SW 1271 (cell line): ENCODE data around the gene ATMIN.
A peak's percentile ranks its signal among the peaks of the same experiment; 100 is the strongest.

Experiments
- DNase-seq, 2 experiments: peaks; one replicate each; lab custom pipeline; 2025; lab: John Stamatoyannopoulos, UW

Gene ATMIN, protein sequence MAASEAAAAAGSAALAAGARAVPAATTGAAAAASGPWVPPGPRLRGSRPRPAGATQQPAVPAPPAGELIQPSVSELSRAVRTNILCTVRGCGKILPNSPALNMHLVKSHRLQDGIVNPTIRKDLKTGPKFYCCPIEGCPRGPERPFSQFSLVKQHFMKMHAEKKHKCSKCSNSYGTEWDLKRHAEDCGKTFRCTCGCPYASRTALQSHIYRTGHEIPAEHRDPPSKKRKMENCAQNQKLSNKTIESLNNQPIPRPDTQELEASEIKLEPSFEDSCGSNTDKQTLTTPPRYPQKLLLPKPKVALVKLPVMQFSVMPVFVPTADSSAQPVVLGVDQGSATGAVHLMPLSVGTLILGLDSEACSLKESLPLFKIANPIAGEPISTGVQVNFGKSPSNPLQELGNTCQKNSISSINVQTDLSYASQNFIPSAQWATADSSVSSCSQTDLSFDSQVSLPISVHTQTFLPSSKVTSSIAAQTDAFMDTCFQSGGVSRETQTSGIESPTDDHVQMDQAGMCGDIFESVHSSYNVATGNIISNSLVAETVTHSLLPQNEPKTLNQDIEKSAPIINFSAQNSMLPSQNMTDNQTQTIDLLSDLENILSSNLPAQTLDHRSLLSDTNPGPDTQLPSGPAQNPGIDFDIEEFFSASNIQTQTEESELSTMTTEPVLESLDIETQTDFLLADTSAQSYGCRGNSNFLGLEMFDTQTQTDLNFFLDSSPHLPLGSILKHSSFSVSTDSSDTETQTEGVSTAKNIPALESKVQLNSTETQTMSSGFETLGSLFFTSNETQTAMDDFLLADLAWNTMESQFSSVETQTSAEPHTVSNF

DNA sequence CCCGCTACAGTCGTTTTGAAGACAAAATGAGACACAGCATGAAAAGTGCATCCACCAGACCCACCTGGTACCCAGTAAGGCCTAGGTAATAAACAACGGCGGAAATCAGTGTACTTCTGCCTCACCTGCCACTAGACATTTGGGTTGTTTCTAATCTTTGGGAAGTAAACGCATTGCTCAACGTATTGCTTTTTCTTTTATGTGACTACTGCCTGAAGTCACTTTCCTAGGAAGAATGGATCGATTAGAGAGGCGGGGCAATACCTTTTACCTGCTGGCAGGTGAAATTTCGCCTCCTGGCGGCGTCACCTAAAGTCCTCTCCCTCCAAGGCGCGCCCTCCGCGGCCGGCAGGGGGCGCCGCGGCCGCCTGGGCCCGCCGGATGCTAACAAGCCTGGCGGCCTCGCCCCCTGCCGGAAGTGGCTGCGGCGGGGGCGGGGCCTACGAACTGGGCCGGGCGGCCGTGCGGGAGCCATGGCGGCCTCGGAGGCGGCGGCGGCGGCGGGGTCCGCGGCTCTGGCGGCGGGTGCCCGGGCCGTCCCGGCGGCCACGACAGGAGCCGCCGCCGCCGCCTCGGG lies at the start of gene ATMIN:
Gene ATMIN (plus strand): TSS at position 445 of the 577 bp plus-strand sequence. CDS start 29 bp downstream, at position 474.
- DNase-seq, result peak; percentile 18 to 66

DNA sequence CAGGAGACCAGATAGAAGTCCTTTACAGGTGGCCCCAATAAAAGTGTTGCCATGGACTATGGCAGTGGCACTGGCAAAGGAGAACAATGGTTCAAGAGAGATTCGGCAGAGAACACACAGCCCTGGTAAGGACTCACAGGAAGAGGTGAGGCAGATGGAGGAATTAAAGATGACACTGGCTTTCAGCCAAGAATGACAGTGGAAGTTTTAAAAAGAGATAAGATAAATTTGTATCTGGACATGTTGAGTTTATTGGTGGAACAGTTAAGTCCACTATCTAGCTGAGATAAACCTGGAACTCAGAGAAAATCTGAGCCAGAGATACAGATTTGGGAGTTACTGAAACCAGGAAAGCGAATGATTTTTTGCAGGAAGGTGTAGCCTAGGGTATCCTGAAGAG lies 49.1 kb upstream of the ATMIN start:
- no peak for DNase-seq

DNA sequence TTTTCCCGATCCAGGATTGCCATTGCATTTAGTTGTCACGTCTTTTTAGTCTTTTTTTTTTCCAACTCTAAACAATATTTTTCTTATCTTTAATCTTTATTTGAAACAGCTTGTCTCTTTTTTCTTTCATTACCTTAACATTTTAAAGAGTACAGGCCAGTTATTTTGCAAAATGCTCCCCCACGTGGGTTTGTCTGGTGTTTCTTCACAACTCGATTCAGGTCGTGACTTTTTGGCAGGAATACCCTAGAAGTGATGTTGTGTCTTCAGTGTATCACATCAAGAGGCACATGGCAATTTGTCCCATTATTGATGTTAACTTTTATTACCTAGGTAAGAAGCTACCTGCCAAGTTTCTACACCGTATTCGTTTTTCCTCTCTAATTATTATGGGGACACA lies 46.9 kb upstream of the ATMIN start:
- DNase-seq, result no peak

DNA sequence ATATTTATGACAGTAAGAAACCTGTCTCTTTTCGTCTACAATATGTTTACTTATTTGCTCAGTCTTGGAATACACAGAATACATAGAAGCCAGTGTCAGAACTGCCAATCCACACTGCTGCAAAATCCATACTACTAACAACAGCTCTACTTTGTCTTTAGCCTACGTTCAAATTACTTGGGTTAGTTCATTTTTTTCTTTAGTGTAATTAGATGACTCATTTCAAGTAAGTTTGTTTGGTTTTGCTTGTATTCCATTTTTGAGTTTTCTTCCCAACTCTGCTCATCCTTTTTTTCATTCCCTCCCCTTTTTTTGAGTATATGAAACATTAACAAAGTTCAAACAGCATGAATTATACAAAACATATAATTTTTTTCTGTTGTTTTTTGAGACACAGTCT lies 45.8 kb upstream of the ATMIN start:
- no peak for DNase-seq

DNA sequence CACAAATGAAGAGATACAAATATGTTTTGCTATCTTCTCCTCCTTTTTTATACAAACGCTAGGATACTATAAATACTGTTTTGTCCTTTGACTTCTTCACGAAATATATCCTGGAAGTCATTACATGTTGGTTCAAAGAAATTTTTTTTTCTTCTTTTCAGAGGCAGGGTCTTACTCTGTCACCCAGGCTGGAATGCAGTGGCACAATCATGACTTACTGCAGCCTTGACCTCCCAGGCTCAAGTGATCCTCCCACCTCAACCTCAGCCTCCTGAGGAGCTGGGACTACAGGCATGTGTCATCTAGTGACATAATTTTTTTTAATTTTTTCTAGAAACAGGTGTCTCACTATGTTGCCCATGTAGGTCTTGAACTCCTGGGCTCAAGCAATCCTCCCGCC lies 45.1 kb upstream of the ATMIN start:
- no peak for DNase-seq

DNA sequence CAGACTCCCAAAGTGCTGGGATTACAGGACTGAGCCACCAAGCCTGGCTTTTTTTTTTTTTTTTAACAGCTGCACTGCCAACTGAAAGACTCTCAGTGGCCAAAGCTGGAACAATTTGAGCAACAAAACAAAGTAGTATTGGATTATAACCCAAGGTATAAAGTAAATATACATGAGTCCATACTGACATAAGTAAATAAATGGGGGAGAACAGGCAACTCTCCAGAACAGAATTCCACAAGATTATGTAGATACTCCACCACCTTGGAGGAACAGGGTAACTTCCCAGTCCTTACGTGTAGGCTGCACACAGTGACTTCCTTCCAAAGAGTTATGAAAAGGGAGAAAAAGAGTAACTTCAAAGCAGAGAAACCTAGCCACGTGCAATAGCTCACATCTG lies 44.7 kb upstream of the ATMIN start:
- no peak for DNase-seq

DNA sequence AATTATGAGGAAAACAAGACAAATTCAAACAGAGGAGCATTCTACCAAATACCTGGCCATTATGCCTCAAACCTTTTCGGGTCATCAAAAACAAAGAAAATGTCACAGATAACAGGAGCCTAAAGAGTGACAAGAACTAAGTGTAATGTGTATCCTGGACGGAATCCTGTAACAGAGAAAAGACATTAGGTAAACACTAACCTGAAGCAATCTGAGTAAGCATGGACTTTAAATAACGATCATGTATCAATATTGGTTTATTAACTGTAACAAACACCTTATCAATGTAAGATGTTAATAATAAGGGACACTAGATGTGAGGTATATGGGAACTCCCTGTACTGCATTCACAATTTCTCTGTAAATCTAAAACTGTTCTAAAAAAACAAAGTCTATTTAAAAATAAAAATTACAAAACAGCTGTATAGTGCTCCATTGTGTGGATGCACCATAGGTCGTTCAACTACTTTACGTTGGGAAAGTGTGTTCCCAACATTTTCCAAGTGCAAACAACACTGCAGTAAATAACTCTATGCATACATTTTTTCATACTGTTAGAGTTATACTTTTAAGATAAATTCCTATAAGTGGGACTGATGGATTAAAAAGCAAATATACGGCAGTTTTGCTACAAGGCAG lies 43.7 kb upstream of the ATMIN start:
- DNase-seq, result no peak

DNA sequence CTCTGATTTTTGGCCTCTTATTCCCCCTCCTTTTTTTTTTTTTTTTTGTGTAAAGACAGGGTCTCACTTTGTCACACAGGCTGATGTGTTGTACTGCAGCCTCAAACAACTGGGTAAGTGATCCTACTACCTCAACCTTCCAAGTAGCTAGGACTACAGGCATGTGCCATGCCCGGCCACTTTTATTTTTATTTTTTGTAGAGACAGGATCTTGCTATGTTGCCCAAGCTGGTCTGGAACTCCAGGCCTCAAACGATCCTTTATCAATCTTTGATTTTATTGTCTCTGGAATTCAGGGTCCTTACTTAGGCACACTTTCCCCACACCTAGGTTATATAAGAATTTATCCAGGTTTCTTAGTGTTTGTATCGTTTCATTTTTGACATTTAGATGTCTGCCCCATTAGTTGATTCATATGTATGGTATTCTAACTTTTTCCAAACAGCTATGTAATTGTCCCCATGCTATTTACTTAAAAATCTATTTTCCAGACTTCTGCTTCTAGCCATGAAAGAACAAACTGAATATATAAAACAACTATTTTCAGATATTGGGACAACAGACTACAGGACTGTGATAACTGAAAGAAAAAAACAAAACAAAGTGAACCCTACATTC lies 42.9 kb upstream of the ATMIN start:
- no peak for DNase-seq

DNA sequence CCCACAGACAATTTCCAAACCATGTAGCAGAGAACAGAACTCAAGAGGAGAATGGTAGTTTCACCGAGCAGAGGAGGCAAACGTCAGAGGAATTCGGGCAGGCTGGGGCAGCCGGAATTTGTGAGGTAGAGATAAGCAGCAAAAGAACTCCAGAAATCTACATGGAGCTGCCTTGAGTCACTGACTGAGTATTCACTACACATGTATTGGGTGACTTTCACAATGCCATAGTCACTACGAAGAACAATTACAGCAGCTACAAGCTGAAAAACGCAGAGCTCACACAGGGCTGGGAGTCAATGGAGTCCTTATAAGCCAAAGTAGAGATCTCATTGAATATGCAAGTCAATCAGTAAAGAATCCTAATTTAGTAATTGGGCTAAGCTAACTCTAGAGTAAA lies 42.3 kb upstream of the ATMIN start:
- DNase-seq, result peak; percentile 60 to 81

DNA sequence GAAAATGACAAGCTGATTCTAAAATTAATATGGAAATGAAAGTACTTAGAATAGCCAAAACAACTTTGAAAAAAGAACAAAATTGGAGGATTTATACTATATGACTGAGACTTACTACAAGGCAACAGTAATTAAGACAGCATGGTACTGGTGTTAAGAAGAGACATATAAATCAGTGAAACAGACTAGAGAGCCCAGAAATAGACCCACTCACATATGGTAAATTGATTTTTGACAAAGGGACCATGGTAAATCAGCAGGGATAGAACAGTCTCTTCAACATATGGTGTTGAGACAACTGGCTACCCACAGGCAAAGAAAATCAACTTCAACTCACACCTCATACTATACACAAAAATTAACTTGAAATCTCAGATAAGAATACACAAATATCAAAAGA lies 41.8 kb upstream of the ATMIN start:
- no peak for DNase-seq

DNA sequence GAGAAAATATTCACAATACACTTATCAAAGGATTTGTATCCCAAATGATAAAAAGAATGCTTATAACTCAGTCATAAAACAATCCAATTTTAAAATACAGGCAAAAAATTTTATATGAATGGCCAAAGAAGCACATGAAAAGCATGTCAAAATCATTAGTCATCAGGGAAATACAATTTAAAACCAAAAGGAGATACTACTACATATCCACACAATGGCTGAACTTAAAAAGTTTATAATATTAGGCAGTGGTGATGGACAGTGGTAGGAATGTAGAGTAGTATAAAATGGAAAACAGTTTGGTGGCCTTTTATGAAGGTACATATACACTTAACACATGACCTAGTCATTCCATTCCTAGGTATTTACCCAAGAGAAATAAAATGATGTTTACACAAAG lies 41.2 kb upstream of the ATMIN start:
- DNase-seq, result no peak

DNA sequence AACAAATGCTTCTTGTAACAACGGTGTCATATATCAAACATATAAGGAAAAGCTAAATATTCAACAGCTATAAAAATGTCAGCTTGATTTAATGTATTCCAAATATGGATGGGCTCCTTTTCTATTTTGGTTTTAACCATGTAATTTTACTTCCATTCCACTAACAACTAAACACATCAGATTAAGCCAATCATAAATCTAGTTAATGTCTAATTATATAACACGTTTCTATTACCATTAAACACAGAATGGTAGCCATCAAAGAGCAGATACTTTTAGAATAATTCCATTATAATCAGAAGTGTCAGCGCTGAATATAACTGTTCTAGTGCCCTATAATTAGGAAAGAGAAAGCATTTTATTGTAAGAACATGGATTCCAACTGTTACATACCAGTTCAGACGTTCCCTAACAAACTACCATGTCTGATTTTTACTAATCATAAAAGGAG lies 38.9 kb upstream of the ATMIN start:
- DNase-seq, result no peak

DNA sequence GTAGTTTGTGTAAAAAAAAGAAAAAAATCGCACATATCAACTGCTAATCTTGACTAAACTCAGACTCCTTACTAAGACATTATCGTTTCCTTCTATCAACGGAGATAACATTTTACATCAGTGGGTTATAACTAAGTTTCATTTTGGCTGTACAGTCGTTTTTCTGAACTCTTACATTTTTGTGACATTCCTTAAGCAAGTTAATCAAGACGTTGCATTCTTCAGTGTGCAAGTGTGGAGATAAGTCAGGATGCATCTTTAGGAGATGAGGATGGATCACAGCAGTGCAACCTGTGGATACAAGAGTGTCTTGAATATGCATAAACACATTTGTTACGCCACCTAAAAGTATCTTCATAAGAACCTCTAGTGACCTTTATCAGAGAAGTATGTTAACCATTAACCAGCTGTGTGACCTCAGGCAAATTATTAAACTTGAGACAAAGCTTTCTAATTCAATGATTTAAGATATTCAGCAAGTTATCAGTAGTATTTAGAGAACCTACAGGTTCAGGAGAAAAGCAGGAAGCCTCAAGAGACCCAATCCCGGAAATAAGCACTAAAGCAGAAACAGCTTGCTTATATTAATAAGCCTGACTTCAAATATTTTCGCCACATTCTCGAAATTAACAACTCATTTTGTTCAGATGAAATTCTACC lies 38.4 kb upstream of the ATMIN start:
- no peak for DNase-seq

DNA sequence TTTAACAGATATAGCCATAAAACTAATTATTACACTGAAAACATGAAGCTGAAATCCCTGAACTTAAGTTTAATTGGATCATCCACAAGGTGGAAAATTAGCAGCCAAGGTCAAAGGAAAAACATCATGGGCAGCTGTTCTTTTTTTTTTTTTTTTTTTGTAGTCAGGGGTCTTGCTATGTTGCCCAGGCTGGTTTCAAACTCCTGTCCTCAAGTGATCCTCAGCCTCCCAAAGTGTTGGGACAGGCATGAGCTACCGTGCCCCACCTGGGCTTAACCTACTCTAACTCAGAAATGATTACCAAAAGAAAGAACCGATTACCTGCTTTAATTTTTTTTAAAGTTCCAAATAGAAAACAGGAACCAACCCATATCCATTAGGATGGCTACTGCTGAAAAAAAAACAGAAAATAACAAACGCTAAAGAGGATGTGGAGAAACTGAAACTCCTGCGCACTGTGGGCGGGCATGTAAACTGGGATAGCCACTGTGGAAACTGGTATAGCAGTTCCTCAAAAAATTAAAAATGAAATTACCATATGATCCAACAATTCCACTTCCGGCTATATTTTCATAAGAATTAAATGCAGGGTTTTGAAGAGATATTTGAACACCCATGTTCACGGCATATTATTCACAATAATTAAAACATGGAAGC lies 37.5 kb upstream of the ATMIN start:
- no peak for DNase-seq

DNA sequence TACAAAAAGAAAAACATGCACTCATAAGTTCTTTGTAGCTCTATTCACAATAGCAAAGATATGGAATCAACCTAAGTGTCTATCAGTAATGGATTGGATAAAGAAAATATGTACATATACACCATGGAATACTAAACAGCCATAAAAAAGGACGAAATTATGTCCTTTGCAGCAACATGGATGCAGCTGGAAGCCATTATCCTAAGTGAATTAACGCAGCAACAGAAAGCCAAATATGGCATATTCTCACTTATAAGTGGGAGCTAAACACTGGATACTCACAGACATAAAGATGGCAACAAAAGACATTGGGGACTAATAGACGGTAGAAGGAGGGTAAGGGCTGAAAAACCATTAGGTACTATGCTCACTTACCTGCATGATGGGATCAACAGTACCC lies 34.8 kb upstream of the ATMIN start:
- no peak for DNase-seq

DNA sequence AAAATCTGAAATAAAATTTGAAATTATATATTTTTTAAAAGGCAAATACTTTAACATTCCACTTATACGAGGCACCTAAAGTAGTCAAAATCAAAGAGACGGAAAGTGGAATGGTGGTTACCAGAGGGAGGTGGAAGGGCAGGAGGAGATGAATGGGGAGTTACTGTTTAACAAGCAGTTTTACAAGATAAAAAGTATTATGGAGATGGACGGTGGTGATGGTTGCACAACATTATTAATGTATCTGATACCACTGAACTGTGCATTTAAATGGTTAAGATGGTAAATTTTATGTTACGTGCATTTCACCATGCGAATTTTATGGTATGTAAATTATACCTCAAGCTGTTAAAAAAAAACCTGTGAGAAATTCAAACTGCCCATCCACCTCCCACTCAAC lies 34.3 kb upstream of the ATMIN start:
- DNase-seq, result no peak

DNA sequence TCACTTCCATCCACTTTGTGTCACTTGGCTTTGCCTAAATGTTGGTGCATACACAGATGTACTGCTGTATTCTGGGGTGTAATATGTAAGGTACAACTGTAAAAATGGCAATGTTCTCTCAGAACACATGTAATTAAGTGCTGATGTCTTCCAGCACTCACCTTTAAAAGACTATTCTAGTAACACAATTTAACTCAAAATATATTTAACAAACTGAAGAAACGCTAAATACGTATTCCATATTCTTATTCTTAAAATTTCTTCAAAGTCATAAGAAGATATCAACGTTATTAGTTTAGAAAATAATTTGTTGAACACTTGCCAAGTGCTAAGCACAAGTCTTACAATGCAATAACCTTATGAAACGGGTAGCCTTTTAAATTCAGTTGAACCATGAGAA lies 32.6 kb upstream of the ATMIN start:
- DNase-seq, result no peak

DNA sequence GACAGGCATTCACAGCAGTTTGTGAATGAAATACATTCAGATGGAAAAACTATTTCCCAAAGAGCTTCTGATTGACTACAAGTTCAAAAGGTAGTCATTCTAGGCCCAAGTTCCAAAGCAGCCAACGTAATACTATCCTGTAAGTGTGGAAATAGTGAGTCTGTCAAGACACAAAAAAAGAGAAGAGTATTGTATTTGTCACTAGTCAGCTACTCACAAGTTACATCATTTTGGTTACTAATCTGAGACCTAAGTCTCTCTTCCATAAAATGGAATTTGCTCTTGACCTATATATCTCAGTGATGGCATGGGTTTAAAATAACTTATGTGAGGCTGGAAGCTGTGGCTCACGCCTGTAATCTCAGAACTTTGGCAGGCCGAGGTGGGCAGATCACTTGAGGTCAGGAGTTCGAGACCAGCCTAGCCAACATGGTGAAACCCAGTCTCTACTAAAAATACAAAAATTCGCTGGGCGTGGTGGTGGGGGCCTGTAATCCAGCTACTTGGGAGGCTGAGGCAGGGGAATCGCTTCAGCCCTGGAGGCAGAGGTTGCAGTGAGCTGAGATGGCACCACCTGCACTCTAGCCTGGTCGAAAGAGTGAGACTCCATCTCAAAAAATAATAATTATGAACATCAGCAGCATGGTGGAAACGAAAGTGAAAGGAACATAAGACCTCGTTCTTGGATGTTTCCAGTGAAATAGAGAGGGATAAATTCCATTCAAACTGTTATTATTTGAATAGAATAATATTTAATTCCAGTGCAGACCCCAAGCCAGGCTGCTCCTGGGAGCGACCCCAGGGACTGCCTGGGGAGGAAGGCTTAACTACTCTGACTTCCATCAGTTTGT lies 31.8 kb upstream of the ATMIN start:
- no peak for DNase-seq

DNA sequence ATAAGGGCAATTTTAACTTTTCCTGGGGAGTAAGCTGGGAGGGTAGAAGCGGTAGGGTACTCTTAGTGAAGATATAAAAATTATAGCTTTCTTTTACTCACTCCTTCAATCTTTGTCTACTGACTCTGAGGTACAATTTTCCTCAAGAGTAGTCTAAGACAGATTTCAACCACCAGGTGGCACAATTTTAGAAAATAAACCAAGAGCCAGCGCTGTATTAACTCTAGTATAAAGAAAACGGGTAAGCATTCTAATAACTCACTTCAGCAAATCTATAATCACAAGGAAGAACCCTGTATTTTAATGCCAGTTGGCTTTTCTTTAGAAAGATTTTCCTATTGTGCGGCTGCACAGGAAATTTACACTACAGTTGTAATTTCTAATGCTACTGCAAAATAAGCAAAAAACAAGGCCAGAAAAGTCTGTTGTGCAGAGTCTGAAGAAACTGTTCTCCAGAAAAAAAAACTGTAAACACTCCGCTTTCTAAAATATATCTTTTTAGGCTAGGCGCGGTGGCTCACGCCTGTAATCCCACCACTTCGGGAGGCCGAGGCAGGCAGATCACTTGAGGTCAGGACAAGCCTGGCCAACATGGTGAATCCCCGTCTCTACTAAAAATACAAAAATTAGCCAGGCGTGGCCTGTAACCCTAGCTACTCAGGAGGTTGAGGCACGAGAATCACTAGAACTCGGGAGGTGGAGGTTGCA lies 30.8 kb upstream of the ATMIN start:
- peak; percentile 20 to 71 for DNase-seq
